Neural progenitor cell (in vitro differentiated cells): ENCODE results near the gene CNN2. TPM values are rescaled to one million over a fixed set of nuclear protein-coding genes. Genes with fewer than 3 reads are reported as not detected.

Experiments used
- DNase-seq: peaks from one replicate; pipeline ENCODE4 v3.0.0-alpha.2; 2016; ENCODE audit warnings: low spot score
- H2AFZ ChIP-seq: fragments of 200-600 bp; sonication (generic); replicated peaks from 2 replicates; pipeline ENCODE4 v1.6.1; 2016; ENCODE audit warnings: antibody characterized with exemption
- H3F3A ChIP-seq: fragments of 200-600 bp; sonication (generic); 2 replicates; pipeline ENCODE4 v1.6.1; 2016; ENCODE audit warnings: antibody characterized with exemption, low read depth
- H3K27ac ChIP-seq: fragments of 200-600 bp; sonication (generic); 2 replicates; pipeline ENCODE4 v1.5.1; 2016; ENCODE audit warnings: mild to moderate bottlenecking
- H3K27me3 ChIP-seq: fragments of 200-600 bp; sonication (generic); 2 replicates; pipeline ENCODE4 v1.6.1; 2016; ENCODE audit warnings: mild to moderate bottlenecking, moderate library complexity
- H3K36me3 ChIP-seq: fragments of 200-600 bp; sonication (generic); 2 replicates; pipeline ENCODE4 v1.5.1; 2016
- H3K4me1 ChIP-seq: fragments of 200-600 bp; sonication (generic); 2 replicates; pipeline ENCODE4 v1.6.1; 2016; ENCODE audit warnings: mixed run types
- H3K4me2 ChIP-seq: fragments of 200-600 bp; sonication (generic); 2 replicates; pipeline ENCODE4 v1.6.1; 2016
- H3K4me3 ChIP-seq: fragments of 200-600 bp; sonication (generic); 2 replicates; pipeline ENCODE4 v1.5.1; 2016
- H3K79me2 ChIP-seq: fragments of 200-600 bp; sonication (generic); 2 replicates; pipeline ENCODE4 v1.6.1; 2016; ENCODE audit warnings: low read depth
- H3K9ac ChIP-seq: fragments of 200-600 bp; sonication (generic); 2 replicates; pipeline ENCODE4 v1.6.1; 2016
- H3K9me3 ChIP-seq: fragments of 200-600 bp; sonication (generic); 2 replicates; pipeline ENCODE4 v1.5.1; 2016; ENCODE audit warnings: low read depth
- H4K20me1 ChIP-seq: fragments of 200-600 bp; sonication (generic); 2 replicates; pipeline ENCODE4 v1.6.1; 2016; ENCODE audit warnings: low read depth
- H3K27ac Mint-ChIP-seq: 3 replicates; pipeline ENCODE4 v1.8.0; 2021; ENCODE audit warnings: mixed read lengths
- H3K27me3 Mint-ChIP-seq: 2 replicates; pipeline ENCODE4 v1.8.0; 2022; ENCODE audit warnings: low read depth, mild to moderate bottlenecking, inconsistent platforms, moderate library complexity, mixed read lengths; ENCODE audit not compliant: insufficient read depth
- H3K36me3 Mint-ChIP-seq: 3 replicates; pipeline ENCODE4 v1.8.0; 2021; ENCODE audit warnings: mixed read lengths
- H3K4me1 Mint-ChIP-seq: 3 replicates; pipeline ENCODE4 v1.8.0; 2021; ENCODE audit warnings: mixed read lengths
- H3K4me3 Mint-ChIP-seq: 3 replicates; pipeline ENCODE4 v1.8.0; 2021; ENCODE audit warnings: mild to moderate bottlenecking, moderate library complexity, mixed read lengths
- H3K9me3 Mint-ChIP-seq: 3 replicates; pipeline ENCODE4 v1.8.0; 2020; ENCODE audit warnings: mixed read lengths
- EZH2 ChIP-seq: fragments of 200-600 bp; sonication (generic); IDR thresholded peaks from 2 replicates; pipeline ENCODE4 v1.6.1; 2017; ENCODE audit warnings: antibody characterized with exemption, mild to moderate bottlenecking, moderate library complexity
- EZH2phosphoT487 ChIP-seq: fragments of 200-600 bp; sonication (generic); IDR thresholded peaks from 2 replicates; pipeline ENCODE4 v1.6.1; 2017; ENCODE audit warnings: antibody characterized with exemption
- total RNA-seq: library from RNA; depleted of rRNA; stranded (reverse); fragments of >200 nt; gene quantifications from 2 replicates; pipeline ENCODE4 v1.2.3, GENCODE V29; 2015; ENCODE audit warnings: low replicate concordance
- TF ChIP-seq, protein P1 (sequence below): fragments of 200-600 bp; sonication (generic); IDR thresholded peaks from 2 replicates; pipeline ENCODE4 v1.5.1; 2017; ENCODE audit warnings: antibody characterized with exemption, mild to moderate bottlenecking

The CNN2 gene
- total RNA-seq, 1 donor from 2014 or later = 131 TPM

DNA sequence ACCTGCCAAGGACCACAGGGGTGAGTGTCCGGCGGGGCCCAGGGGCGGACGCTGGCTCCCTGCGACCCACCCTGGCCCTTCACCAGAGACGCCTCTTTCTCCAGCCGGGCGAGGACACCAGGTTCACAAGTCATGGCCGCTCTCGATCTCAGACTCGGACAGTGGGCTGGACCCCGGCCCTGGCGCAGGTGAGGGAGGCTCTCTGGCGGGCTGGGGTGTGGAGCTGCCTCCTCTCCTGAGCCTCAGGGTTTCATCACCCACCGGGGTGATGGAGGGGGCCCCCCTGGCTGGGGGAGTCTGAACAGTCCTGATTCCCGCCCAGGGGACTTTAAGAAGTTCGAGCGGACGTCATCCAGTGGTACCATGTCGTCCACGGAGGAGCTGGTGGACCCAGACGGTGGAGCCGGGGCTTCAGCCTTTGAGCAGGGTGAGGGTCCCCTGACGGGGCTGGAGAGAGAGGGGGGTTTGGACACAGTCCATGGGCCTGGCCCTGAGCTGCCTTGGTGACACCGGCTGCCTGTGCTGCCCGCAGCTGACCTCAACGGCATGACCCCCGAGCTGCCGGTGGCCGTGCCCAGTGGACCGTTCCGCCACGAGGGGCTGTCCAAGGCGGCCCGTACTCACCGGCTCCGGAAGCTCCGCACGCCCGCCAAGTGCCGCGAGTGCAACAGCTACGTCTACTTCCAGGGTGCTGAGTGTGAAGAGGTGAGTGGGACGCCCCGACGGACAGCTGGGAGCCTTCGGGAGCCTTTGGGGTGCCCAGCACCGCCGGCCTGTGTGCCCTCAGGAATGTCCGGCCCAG lies 54.2 kb downstream of the CNN2 start:
- H3K4me3 ChIP-seq = no peak overlapping the region
- peaks cover 2% of the 10 kb centered on the region for H3K4me1 Mint-ChIP-seq
- no peak for DNase-seq
- peaks cover 3% of the 10 kb centered on the region for H3K36me3 Mint-ChIP-seq
- H3K27ac ChIP-seq = no peak overlapping the region
- no peak overlapping the region for H3K27ac Mint-ChIP-seq
- peaks cover 2% of the 10 kb centered on the region for H3K27me3 Mint-ChIP-seq
- TF ChIP-seq EZH2phosphoT487 (no peak), EZH2 (no peak)
- TF ChIP-seq, protein P1, sequence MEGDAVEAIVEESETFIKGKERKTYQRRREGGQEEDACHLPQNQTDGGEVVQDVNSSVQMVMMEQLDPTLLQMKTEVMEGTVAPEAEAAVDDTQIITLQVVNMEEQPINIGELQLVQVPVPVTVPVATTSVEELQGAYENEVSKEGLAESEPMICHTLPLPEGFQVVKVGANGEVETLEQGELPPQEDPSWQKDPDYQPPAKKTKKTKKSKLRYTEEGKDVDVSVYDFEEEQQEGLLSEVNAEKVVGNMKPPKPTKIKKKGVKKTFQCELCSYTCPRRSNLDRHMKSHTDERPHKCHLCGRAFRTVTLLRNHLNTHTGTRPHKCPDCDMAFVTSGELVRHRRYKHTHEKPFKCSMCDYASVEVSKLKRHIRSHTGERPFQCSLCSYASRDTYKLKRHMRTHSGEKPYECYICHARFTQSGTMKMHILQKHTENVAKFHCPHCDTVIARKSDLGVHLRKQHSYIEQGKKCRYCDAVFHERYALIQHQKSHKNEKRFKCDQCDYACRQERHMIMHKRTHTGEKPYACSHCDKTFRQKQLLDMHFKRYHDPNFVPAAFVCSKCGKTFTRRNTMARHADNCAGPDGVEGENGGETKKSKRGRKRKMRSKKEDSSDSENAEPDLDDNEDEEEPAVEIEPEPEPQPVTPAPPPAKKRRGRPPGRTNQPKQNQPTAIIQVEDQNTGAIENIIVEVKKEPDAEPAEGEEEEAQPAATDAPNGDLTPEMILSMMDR = no peak
- H3K9me3 Mint-ChIP-seq = no peaks in the 10 kb centered on the region
- no peaks in the 10 kb centered on the region for H3K36me3 ChIP-seq
- H3K4me2 ChIP-seq = no peak overlapping the region
- H3K4me1 ChIP-seq = peaks cover 10% of the 10 kb centered on the region
- H3K9ac ChIP-seq = no peak overlapping the region
- H3K27me3 ChIP-seq = peaks cover 4% of the 10 kb centered on the region
- H3K79me2 ChIP-seq = no peaks in the 10 kb centered on the region
- no peak overlapping the region for H2AFZ ChIP-seq
- H3K9me3 ChIP-seq = no peaks in the 10 kb centered on the region
- peaks cover 20% of the 10 kb centered on the region for H3F3A ChIP-seq
- peaks cover 23% of the 10 kb centered on the region for H4K20me1 ChIP-seq
- no peak overlapping the region for H3K4me3 Mint-ChIP-seq

DNA sequence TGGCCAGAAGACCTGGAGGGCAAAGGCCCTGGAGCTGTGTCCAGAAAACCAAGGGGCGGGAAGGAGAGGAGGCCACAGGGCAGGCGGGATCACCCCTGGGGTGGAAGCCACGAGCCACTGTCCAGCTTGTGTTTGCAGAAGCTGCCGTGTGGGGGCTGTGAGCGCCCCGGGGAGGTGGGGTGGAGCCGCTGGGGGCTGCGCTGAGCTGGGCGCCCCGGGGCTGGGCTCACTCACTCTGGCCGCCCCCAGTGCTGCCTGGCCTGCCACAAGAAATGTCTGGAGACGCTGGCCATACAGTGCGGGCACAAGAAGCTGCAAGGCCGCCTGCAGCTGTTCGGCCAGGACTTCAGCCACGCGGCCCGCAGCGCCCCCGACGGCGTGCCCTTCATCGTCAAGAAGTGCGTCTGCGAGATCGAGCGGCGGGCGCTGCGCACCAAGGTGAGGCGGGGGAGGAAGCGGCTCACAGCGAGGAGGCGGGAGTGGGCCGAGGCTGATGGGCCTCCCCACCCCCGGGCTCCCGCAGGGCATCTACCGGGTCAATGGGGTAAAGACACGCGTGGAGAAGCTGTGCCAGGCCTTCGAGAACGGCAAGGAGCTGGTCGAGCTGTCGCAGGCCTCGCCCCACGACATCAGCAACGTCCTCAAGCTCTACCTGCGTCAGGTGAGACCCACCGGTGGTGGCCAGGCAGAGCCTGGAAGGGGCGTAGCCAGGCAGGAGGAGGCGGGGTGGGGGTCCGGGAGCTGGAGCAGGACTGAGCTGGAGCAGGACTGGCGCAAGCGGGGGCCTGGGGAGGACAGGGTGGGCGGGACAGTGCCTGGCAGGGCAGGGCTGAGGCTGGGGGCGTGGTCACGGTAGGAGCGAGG lies 55.1 kb downstream of the CNN2 start:
- H3F3A ChIP-seq = peaks cover 20% of the 10 kb centered on the region
- peaks cover 10% of the 10 kb centered on the region for H3K4me1 ChIP-seq
- H3K4me3 ChIP-seq = peak overlapping the region; percentile 32
- H3K27ac Mint-ChIP-seq = no peak overlapping the region
- no peaks in the 10 kb centered on the region for H3K9me3 Mint-ChIP-seq
- H3K4me2 ChIP-seq = peak overlapping the region; percentile 73
- TF ChIP-seq EZH2 (no peak), EZH2phosphoT487 (no peak)
- TF ChIP-seq, protein P1 = peak; percentile 38
- H3K27me3 Mint-ChIP-seq = peaks cover 2% of the 10 kb centered on the region
- no peaks in the 10 kb centered on the region for H3K9me3 ChIP-seq
- no peak overlapping the region for H3K9ac ChIP-seq
- H3K27me3 ChIP-seq = peaks cover 4% of the 10 kb centered on the region
- peaks cover 23% of the 10 kb centered on the region for H4K20me1 ChIP-seq
- H3K36me3 Mint-ChIP-seq = peaks cover 3% of the 10 kb centered on the region
- H2AFZ ChIP-seq = no peak overlapping the region
- peaks cover 2% of the 10 kb centered on the region for H3K4me1 Mint-ChIP-seq
- peak; percentile 76 for DNase-seq
- no peaks in the 10 kb centered on the region for H3K36me3 ChIP-seq
- H3K4me3 Mint-ChIP-seq = no peak overlapping the region
- H3K79me2 ChIP-seq = no peaks in the 10 kb centered on the region
- no peak overlapping the region for H3K27ac ChIP-seq

DNA sequence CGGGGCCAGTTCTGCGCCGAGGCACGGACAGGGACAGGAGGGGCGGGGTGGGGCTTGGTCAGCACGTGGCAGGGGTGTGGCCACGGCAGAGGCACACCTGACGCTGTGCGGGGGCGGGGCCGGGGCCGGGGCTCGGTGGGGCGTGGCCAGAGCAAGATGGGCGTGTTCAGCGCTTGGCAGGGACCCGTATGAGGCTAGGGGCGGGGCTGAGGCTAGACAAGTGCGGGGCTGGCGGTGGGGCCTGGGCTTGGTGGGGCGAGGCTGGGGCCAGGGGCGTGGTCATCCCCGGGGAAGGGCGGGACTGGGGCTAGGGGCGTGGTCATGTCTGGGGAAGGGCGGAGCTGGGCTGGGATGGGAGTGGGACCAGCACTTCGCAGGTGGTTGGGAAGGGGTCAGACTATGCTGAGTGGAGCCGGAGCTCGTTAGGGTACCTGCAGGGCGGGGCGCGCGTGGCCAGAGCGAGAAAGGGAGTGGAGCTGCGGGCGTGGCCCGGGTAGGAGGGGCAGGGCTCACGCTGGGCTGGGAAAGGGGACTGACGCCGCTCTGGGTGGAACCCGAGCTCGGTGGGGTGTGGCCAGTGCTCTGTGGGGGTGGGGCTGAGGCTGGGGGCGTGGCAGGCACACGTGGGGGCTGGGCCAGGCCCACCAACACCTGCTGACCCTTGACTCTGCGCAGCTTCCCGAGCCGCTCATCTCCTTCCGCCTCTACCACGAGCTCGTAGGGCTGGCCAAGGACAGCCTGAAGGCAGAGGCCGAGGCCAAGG lies 55.9 kb downstream of the CNN2 start:
- TF ChIP-seq EZH2 = no peak
- TF ChIP-seq EZH2phosphoT487 = no peak
- Histone ChIP-seq H3K79me2 (no peaks in the 10 kb centered on the region), H3K9me3 (no peaks in the 10 kb centered on the region), H3F3A (peaks cover 20% of the 10 kb centered on the region), H3K4me1 (peaks cover 10% of the 10 kb centered on the region), H4K20me1 (peaks cover 23% of the 10 kb centered on the region), H3K4me2 (peak overlapping the region; percentile 76), H3K9ac (no peak overlapping the region), H3K4me3 (peak overlapping the region; percentile 57), H3K27ac (no peak overlapping the region), H3K27me3 (peaks cover 4% of the 10 kb centered on the region), H3K36me3 (no peaks in the 10 kb centered on the region), H2AFZ (peak overlapping the region; percentile 84)
- Mint-ChIP-seq H3K4me1 (peaks cover 2% of the 10 kb centered on the region), H3K36me3 (peaks cover 3% of the 10 kb centered on the region), H3K27ac (no peak overlapping the region), H3K4me3 (no peak overlapping the region), H3K9me3 (no peaks in the 10 kb centered on the region), H3K27me3 (peaks cover 2% of the 10 kb centered on the region)
- peak; percentile 98 for DNase-seq
